ENCODE results near the gene SLC25A28. TPM values are rescaled to one million over a fixed set of nuclear protein-coding genes. Genes with fewer than 3 reads are reported as not detected.

Gene SLC25A28
- total and polyA plus RNA-seq, 2 experiments from 2014 or later: 12.4 to 15.5 TPM

- TF ChIP-seq CTCF (conservative IDR thresholded peaks at IDR 0.05; ENCODE audit: low read depth in 2 of 2) (no peak), EZH2 (IDR thresholded peaks at IDR 0.05; ENCODE audit: low read depth, unreplicated experiment) (no peak), REST (IDR thresholded peaks at IDR 0.05; ENCODE audit: unreplicated experiment) (no peak), ZNF331 (CRISPR knock-in tag; IDR thresholded peaks at IDR 0.05; ENCODE audit: low read depth) (no peak), EZH2phosphoT487 (IDR thresholded peaks at IDR 0.05; ENCODE audit: unreplicated experiment) (no peak)
These were observed 15.4 kb downstream of the SLC25A28 start (continued) for GRCh38 chr10:99604862-99605261.

- H3K27me3 Mint-ChIP-seq (ENCODE audit: insufficient read depth, low read depth, poor library complexity): peaks cover 7% of the 10 kb centered on the region
- ATAC-seq: no peak
- no peak for DNase-seq (ENCODE audit: low spot score)
- no peaks in the 10 kb centered on the region for H3K9me2 ChIP-seq (ENCODE audit: insufficient read depth)
- H3F3A ChIP-seq (replicated peaks; ENCODE audit: low read depth): no peaks in the 10 kb centered on the region
- no peak overlapping the region for H3K27ac ChIP-seq (ENCODE audit: low read depth)
- no peaks in the 10 kb centered on the region for H3K4me1 ChIP-seq (ENCODE audit: insufficient read depth)
- H2AFZ ChIP-seq: no peak overlapping the region
- H3K79me2 ChIP-seq (replicated peaks; ENCODE audit: insufficient read depth): no peaks in the 10 kb centered on the region
- H3K4me1 Mint-ChIP-seq: peaks cover 18% of the 10 kb centered on the region
- H3K36me3 ChIP-seq (ENCODE audit: insufficient read depth): no peaks in the 10 kb centered on the region
- H4K20me1 ChIP-seq (replicated peaks; ENCODE audit: insufficient read depth): no peaks in the 10 kb centered on the region
- H3K36me3 Mint-ChIP-seq (ENCODE audit: low read depth): no peaks in the 10 kb centered on the region; the same call in 2 of the 3 replicates
- no peak overlapping the region for H3K4me3 ChIP-seq
- H3K27ac Mint-ChIP-seq: no peak overlapping the region
- H3K4me2 ChIP-seq: no peak overlapping the region
- no peaks in the 10 kb centered on the region for H3K9me3 Mint-ChIP-seq
- H3K4me3 Mint-ChIP-seq: no peak overlapping the region
- H3K27me3 ChIP-seq (ENCODE audit: insufficient read depth): no peaks in the 10 kb centered on the region
- TF ChIP-seq ZNF331 (CRISPR knock-in tag; IDR thresholded peaks at IDR 0.05; ENCODE audit: low read depth): no peak
- no peak for TF ChIP-seq POLR2AphosphoS5 (IDR thresholded peaks at IDR 0.05; ENCODE audit: low read depth)
- TF ChIP-seq JUNB (IDR thresholded peaks at IDR 0.05; ENCODE audit: unreplicated experiment): no peak
- TF ChIP-seq ZNF114 (CRISPR knock-in tag; IDR thresholded peaks at IDR 0.05): no peak
- no peak for TF ChIP-seq REST (IDR thresholded peaks at IDR 0.05; ENCODE audit: unreplicated experiment)
- TF ChIP-seq EZH2phosphoT487 (IDR thresholded peaks at IDR 0.05; ENCODE audit: unreplicated experiment): no peak
- TF ChIP-seq STAT1 (IDR thresholded peaks at IDR 0.05; ENCODE audit: unreplicated experiment): no peak
- no peak for TF ChIP-seq EZH2 (IDR thresholded peaks at IDR 0.05; ENCODE audit: low read depth, unreplicated experiment)
These were observed 21.3 kb downstream of the SLC25A28 start for GRCh38 chr10:99598781-99599509.
